Psoas muscle (tissue), 8 donors: ENCODE results near the gene RAET1G. TPM values are rescaled to one million over a fixed set of nuclear protein-coding genes. Genes with fewer than 3 reads are reported as not detected.

Experiments used
- ATAC-seq, 4 donors: fragments of 200-7000 bp; cut with Tn5 transposase; one replicate each; pipeline ENCODE4 v1.9.1; 2020; ENCODE audit warnings: moderate library complexity in 3 of 4, mild to moderate bottlenecking in 2 of 4
- DNase-seq, 2 donors: peaks; one replicate each; pipeline ENCODE4 v3.0.0-alpha.2; 2020
- H3K27ac ChIP-seq: fragments of 200-600 bp; one replicate; pipeline ENCODE4 v1.8.0; 2022
- H3K27me3 ChIP-seq, 3 donors: fragments of 200-600 bp in 1 of 3; one replicate each; pipeline versions ENCODE4 v1.6.1 to v1.8.0; 2013 to 2022; ENCODE audit warnings: low read length in 2 of 3, mild to moderate bottlenecking in 2 of 3, moderate library complexity in 1 of 3; ENCODE audit not compliant: insufficient read depth in 3 of 3
- H3K36me3 ChIP-seq, 2 donors: fragments of 200-600 bp in 1 of 2; one replicate each; pipeline versions ENCODE4 v1.6.1 to v1.8.0; 2013 to 2022; ENCODE audit warnings: low read depth in 1 of 2, mild to moderate bottlenecking in 1 of 2, moderate library complexity in 1 of 2; ENCODE audit not compliant: insufficient read depth in 1 of 2
- H3K4me1 ChIP-seq: fragments of 200-600 bp; one replicate; pipeline ENCODE4 v1.8.0; 2022
- H3K4me3 ChIP-seq: fragments of 200-600 bp; one replicate; pipeline ENCODE4 v1.8.0; 2022; ENCODE audit warnings: mild to moderate bottlenecking
- H3K9me3 ChIP-seq: fragments of 200-600 bp; one replicate; pipeline ENCODE4 v1.8.0; 2022
- CTCF ChIP-seq: fragments of 200-600 bp; IDR thresholded peaks from one replicate; pipeline ENCODE4 v1.8.0; 2022; ENCODE audit warnings: antibody characterized with exemption
- WGBS, 3 donors: extraction: QIAGEN DNeasy Blood & Tissue Kit; methylation state at CpG; one replicate each; pipeline versions ENCODE4 v1.1.6 to v1.1.7; 2013; 5-methylcytosine and 5-hydroxymethylcytosine counted together
- intact Hi-C, 2 donors: fragments of 100-400 bp; cut with DNase I; formaldehyde crosslinking; loops; one replicate each; pipeline versions ENCODE4 v1.11.0 to v1.14.2; 2022
- polyA plus RNA-seq, 3 donors: library from polyadenylated mRNA; stranded (reverse); fragments of 200-250 nt; gene quantifications; one replicate each; pipeline ENCODE4 v1.2.3, GENCODE V29; 2013
- total RNA-seq, 4 donors: library from RNA; stranded (reverse); fragmentation: NEBNext Ultra II Directional in 2 of 4; extraction: Animal tissue kit (Norgen Biotek cat#: 25700) in 2 of 4; gene quantifications; one replicate each; pipeline versions ENCODE4 v1.2.1 to v1.2.4, GENCODE V29; 2021 to 2023
- donor health status: healthy with polysubstance abuse.
- donor health status: DM: no; HTN: no; CAD: no; lungs with moderate emphysema.
- donor health status: Bipolar disorder and iron deficiency.
- donor health status: healthy.
- donor health status: DM: yes; HTN: yes; CAD: no.
- donor health status: DM: no; HTN: no; CAD: no.
- donor health status: DM: no; HTN: no; CAD: no.
- donor health status: DM: yes; HTN: yes; CAD: no.

RAET1G gene
- total and polyA plus RNA-seq, 7 donors, result 0.04 to 1.1 (median 0.52) TPM; not detected in 1

- intact Hi-C loops, result no loop called here
- no peak for TF ChIP-seq CTCF
- WGBS, 3 donors, result 84 to 93% (median 90%) methylated on average over 2 of the region's 2 CpGs
Measured at GRCh38 chr6:149871182-149871581, 51.7 kb downstream of the RAET1G start.

GRCh38 chr6:149869275-149869892, 53.5 kb downstream of the RAET1G start:
- Histone ChIP-seq H3K4me3 (no peak overlapping the region), H3K9me3 (peaks cover 5% of the 10 kb centered on the region), H3K27me3 (no peaks in the 10 kb centered on the region), H3K27ac (no peak overlapping the region), H3K4me1 (no peaks in the 10 kb centered on the region), H3K36me3 (no peaks in the 10 kb centered on the region)
- 76 to 85% (median 78%) methylated on average over 10 of the region's 10 CpGs for WGBS, 3 donors
- DNase-seq (no peak), ATAC-seq (no peak)
- intact Hi-C loops, result loop anchor here (5.0 kb wide), 1 partner anchor 37 kb away; no protein-coding TSS in a partner anchor
- TF ChIP-seq CTCF, result no peak

More at GRCh38 chr6:149871182-149871581, 51.7 kb downstream of the RAET1G start:
- no peak for ATAC-seq
- DNase-seq, result no peak
- H3K4me1 ChIP-seq, result no peaks in the 10 kb centered on the region
- H3K36me3 ChIP-seq, result no peaks in the 10 kb centered on the region
- H3K9me3 ChIP-seq, result peaks cover 5% of the 10 kb centered on the region
- no peaks in the 10 kb centered on the region for H3K27me3 ChIP-seq
- H3K4me3 ChIP-seq, result no peak overlapping the region
- no peak overlapping the region for H3K27ac ChIP-seq

- Histone ChIP-seq H3K9me3 (peaks cover 5% of the 10 kb centered on the region), H3K27ac (no peak overlapping the region), H3K27me3 (no peaks in the 10 kb centered on the region), H3K36me3 (no peaks in the 10 kb centered on the region), H3K4me3 (no peak overlapping the region), H3K4me1 (no peaks in the 10 kb centered on the region)
- 59 to 68% (median 64%) methylated on average over 4 of the region's 4 CpGs for WGBS, 3 donors
- no peak for TF ChIP-seq CTCF
- DNase-seq, result no peak
- intact Hi-C loops, result loop anchor here (5.0 kb wide), 1 partner anchor 36 kb away; no protein-coding TSS in a partner anchor
- ATAC-seq, result no peak
Measured at GRCh38 chr6:149867876-149868640, 54.9 kb downstream of the RAET1G start.

Other genes with a start within 250 kb of the RAET1G start
- gene LATS1, start 205.0 kb downstream of the RAET1G start, total RNA-seq, result 10 to 100 TPM; 11.0 to 15.5 (median 13.9) TPM
- 1 to 10 TPM; 3.4 to 8.3 (median 3.7) TPM for gene LATS1, start 205.0 kb downstream of the RAET1G start, polyA plus RNA-seq
- gene NUP43, start 176.6 kb downstream of the RAET1G start, total RNA-seq, result 10 to 100 TPM; 17.4 to 26.8 (median 22.1) TPM
- gene NUP43, start 176.6 kb downstream of the RAET1G start, polyA plus RNA-seq, result 10 to 100 TPM in 2 of 3 donors, 1 to 10 TPM in 1; 7.3 to 17.1 (median 14.1) TPM
- 100 to 1,000 TPM; 124 to 179 (median 149) TPM for gene PCMT1, start 173.4 kb downstream of the RAET1G start, total RNA-seq
- 100 to 1,000 TPM; 159 to 613 (median 178) TPM for gene PCMT1, start 173.4 kb downstream of the RAET1G start, polyA plus RNA-seq
- gene LRP11, start 58.8 kb downstream of the RAET1G start, total RNA-seq, result 10 to 100 TPM in 2 of 4 donors, 1 to 10 TPM in 2; 7.9 to 29.6 (median 10.2) TPM
- 1 to 10 TPM; 1.6 to 3.2 (median 2.5) TPM for gene LRP11, start 58.8 kb downstream of the RAET1G start, polyA plus RNA-seq
- 1 to 10 TPM; 1.4 to 6.2 (median 3.9) TPM for gene RAET1E, start 25.0 kb downstream of the RAET1G start, total RNA-seq
- 10 to 100 TPM in 1 of 3 donors, under 1 TPM in 2; 0.04 to 17.2 (median 0.31) TPM for gene RAET1E, start 25.0 kb downstream of the RAET1G start, polyA plus RNA-seq
- under 1 TPM in 3 of 4 donors, not detected in 1; 0.25 to 0.75 (median 0.69) TPM for gene ULBP2, start 18.9 kb upstream of the RAET1G start, total RNA-seq
- gene ULBP2, start 18.9 kb upstream of the RAET1G start, polyA plus RNA-seq, result under 1 TPM; 0.17 to 0.81 (median 0.59) TPM
- gene ULBP1, start 40.8 kb upstream of the RAET1G start, total RNA-seq, result under 1 TPM; 0.06 to 0.12 (median 0.10) TPM
- under 1 TPM; 0.03 to 0.10 (median 0.03) TPM for gene ULBP1, start 40.8 kb upstream of the RAET1G start, polyA plus RNA-seq
- not detected for gene RAET1L, start 102.4 kb upstream of the RAET1G start, total RNA-seq
- under 1 TPM in 2 of 3 donors, not detected in 1; 0.06 to 0.07 TPM for gene RAET1L, start 102.4 kb upstream of the RAET1G start, polyA plus RNA-seq
- under 1 TPM; 0.34 to 0.67 (median 0.40) TPM for gene ULBP3, start 146.0 kb upstream of the RAET1G start, total RNA-seq
- gene ULBP3, start 146.0 kb upstream of the RAET1G start, polyA plus RNA-seq, result under 1 TPM; 0.15 to 0.55 (median 0.32) TPM
- gene PPP1R14C, start 219.9 kb upstream of the RAET1G start, total RNA-seq, result 10 to 100 TPM; 13.3 to 62.8 (median 22.4) TPM
- 10 to 100 TPM in 2 of 3 donors, 1 to 10 TPM in 1; 5.9 to 41.2 (median 30.1) TPM for gene PPP1R14C, start 219.9 kb upstream of the RAET1G start, polyA plus RNA-seq